ENCODE results near the gene HOXD9.

HOXD9 gene

GRCh38 chr2:176099159-176099727 is 23.3 kb upstream of the HOXD9 start:
- DNase-seq, result no peak

GRCh38 chr2:176099728-176100546 is 22.6 kb upstream of the HOXD9 start, which contains the start of gene HOXD12:
TSS of gene HOXD12 (plus strand) at chr2:176099795. CDS start at chr2:176099802, 7 bp downstream.
- no peak for DNase-seq

- DNase-seq, result no peak
These were observed 21.9 kb upstream of the HOXD9 start for GRCh38 chr2:176100547-176101140.

- no peak for DNase-seq
These were observed 21.2 kb upstream of the HOXD9 start for GRCh38 chr2:176101216-176101830.

- no peak for DNase-seq
These were observed 20.7 kb upstream of the HOXD9 start for GRCh38 chr2:176101842-176102241.

GRCh38 chr2:176102309-176102866 is 20.1 kb upstream of the HOXD9 start:
- DNase-seq, result no peak

- DNase-seq, result no peak
These were observed 19.3 kb upstream of the HOXD9 start for GRCh38 chr2:176103194-176103593.

- DNase-seq, result no peak
These were observed 18.7 kb upstream of the HOXD9 start for GRCh38 chr2:176103742-176104315.

- DNase-seq, result no peak
These were observed 18.0 kb upstream of the HOXD9 start for GRCh38 chr2:176104316-176105077.

GRCh38 chr2:176105078-176105729 is 17.3 kb upstream of the HOXD9 start:
- DNase-seq, result no peak

- no peak for DNase-seq
These were observed 16.6 kb upstream of the HOXD9 start for GRCh38 chr2:176105730-176106580.

- DNase-seq, result no peak
These were observed 15.7 kb upstream of the HOXD9 start, which contains the start of gene HOXD11 for GRCh38 chr2:176106581-176107539. TSS of gene HOXD11 (plus strand) at chr2:176107280. CDS start at chr2:176107356, 76 bp downstream.

GRCh38 chr2:176107731-176108181 is 14.8 kb upstream of the HOXD9 start:
- DNase-seq, result no peak

GRCh38 chr2:176109192-176109901 is 13.2 kb upstream of the HOXD9 start:
- DNase-seq, result no peak

- DNase-seq, result no peak
These were observed 12.6 kb upstream of the HOXD9 start for GRCh38 chr2:176109946-176110345.

GRCh38 chr2:176110415-176111308 is 11.9 kb upstream of the HOXD9 start:
- DNase-seq, result no peak

GRCh38 chr2:176111309-176111663 is 11.2 kb upstream of the HOXD9 start:
- peak; percentile 51 for DNase-seq

Data from hematopoietic multipotent progenitor cell treated with erythropoietin and hydrocortisone succinate and interleukin-3 and kit ligand, for 8 days (in vitro differentiated cells).